Muscle layer of duodenum (tissue), 2 donors: ENCODE data around the gene KCNJ15.

Source experiments
- H3K27ac ChIP-seq: one replicate; pipeline ENCODE4 v1.7.0; 2013; ENCODE audit warnings: mild to moderate bottlenecking, low read length
- H3K27me3 ChIP-seq: one replicate; pipeline ENCODE4 v1.7.0; 2013; ENCODE audit warnings: low read depth, mild to moderate bottlenecking, control low read depth, low read length
- H3K36me3 ChIP-seq, 2 donors: one replicate each; pipeline ENCODE4 v1.7.0; 2013; ENCODE audit warnings: low read length in 2 of 2, control low read depth in 1 of 2, mild to moderate bottlenecking in 1 of 2; ENCODE audit not compliant: insufficient read depth in 2 of 2, control insufficient read depth in 1 of 2
- H3K4me1 ChIP-seq, 2 donors: one replicate each; pipeline ENCODE4 v1.7.0; 2013; ENCODE audit warnings: low read length in 2 of 2, mild to moderate bottlenecking in 2 of 2, control low read depth in 1 of 2, moderate library complexity in 1 of 2; ENCODE audit not compliant: insufficient read depth in 2 of 2, control insufficient read depth in 1 of 2
- H3K4me3 ChIP-seq, 2 donors: one replicate each; pipeline ENCODE4 v1.7.0; 2013; ENCODE audit warnings: low read length in 2 of 2, low read depth in 1 of 2, mild to moderate bottlenecking in 1 of 2
- H3K9me3 ChIP-seq, 2 donors: one replicate each; pipeline ENCODE4 v1.7.0; 2013; ENCODE audit warnings: low read length in 2 of 2, control low read depth in 1 of 2, mild to moderate bottlenecking in 1 of 2; ENCODE audit not compliant: control insufficient read depth in 1 of 2
- donor health status: healthy.

The KCNJ15 gene

GRCh38 chr21:38350684-38351083 is 93.9 kb downstream of the KCNJ15 start:
- Histone ChIP-seq H3K27ac (no peak overlapping the region), H3K4me1 (peaks cover 0 to 5% of the 10 kb centered on the region in 2 donors), H3K27me3 (no peaks in the 10 kb centered on the region), H3K36me3 (no peaks in the 10 kb centered on the region), H3K4me3 (no peak overlapping the region), H3K9me3 (no peaks in the 10 kb centered on the region)

DNA sequence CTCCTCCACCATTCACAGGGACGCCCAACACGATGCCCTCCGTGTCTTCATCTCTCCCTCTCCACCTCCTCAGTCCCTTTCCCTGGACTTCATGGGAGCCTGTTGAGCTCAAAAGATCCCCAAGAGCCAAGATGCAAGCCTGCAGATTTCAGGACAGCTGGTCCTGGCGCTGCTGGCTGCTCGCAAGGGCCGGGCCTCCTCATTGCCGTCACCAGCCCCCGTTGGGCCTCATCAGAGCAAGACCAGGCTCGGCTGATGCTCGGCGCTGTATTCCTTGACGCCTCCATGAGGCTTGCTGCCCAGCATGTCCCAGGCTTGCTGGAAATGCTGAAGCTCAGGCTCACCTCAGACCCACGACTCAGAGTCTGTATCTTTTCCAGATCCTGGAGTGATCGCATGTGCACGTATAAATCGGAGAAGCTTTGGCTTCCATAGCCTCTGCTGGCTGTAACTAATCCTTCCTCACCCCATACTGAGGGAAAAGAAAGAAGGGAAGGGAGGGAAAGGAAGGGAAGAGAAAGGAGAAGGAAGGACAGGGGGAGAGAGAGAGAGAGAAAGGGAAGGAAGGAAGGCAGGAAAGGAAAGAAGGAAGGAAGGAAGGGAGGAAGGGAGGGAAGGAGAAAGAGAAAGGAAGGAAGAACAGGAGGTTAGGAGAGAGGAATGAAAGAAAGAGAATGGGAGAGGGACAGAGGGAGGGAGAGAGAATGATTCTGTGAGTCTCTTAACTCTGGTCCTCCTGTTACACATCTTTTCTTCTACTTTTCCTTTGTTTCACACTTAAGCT is 94.6 kb downstream of the KCNJ15 start:
- Histone ChIP-seq H3K9me3 (no peaks in the 10 kb centered on the region), H3K4me3 (no peak overlapping the region), H3K36me3 (no peaks in the 10 kb centered on the region), H3K27me3 (no peaks in the 10 kb centered on the region), H3K27ac (no peak overlapping the region), H3K4me1 (peaks cover 0 to 5% of the 10 kb centered on the region in 2 donors)

- Histone ChIP-seq H3K27me3 (no peaks in the 10 kb centered on the region), H3K4me3 (no peak overlapping the region), H3K36me3 (no peaks in the 10 kb centered on the region), H3K4me1 (peaks cover 0 to 5% of the 10 kb centered on the region in 2 donors), H3K27ac (no peak overlapping the region), H3K9me3 (no peaks in the 10 kb centered on the region)
Observed at GRCh38 chr21:38351961-38352521, 95.2 kb downstream of the KCNJ15 start.

- Histone ChIP-seq H3K27ac (no peak overlapping the region), H3K4me3 (no peak overlapping the region), H3K4me1 (peaks cover 0 to 5% of the 10 kb centered on the region in 2 donors)
Observed at GRCh38 chr21:38352536-38353219, 95.9 kb downstream of the KCNJ15 start.

GRCh38 chr21:38354231-38354630 is 97.4 kb downstream of the KCNJ15 start:
- Histone ChIP-seq H3K9me3 (no peaks in the 10 kb centered on the region), H3K4me1 (peaks cover 0 to 5% of the 10 kb centered on the region in 2 donors), H3K27ac (no peak overlapping the region), H3K4me3 (no peak overlapping the region), H3K36me3 (no peaks in the 10 kb centered on the region), H3K27me3 (no peaks in the 10 kb centered on the region)

More at GRCh38 chr21:38352536-38353219, 95.9 kb downstream of the KCNJ15 start:
- no peaks in the 10 kb centered on the region for H3K36me3 ChIP-seq
- H3K9me3 ChIP-seq = no peaks in the 10 kb centered on the region
- H3K27me3 ChIP-seq = no peaks in the 10 kb centered on the region

GRCh38 chr21:38354746-38355145 is 98.0 kb downstream of the KCNJ15 start:
- H3K9me3 ChIP-seq = no peaks in the 10 kb centered on the region
- no peak overlapping the region for H3K27ac ChIP-seq
- H3K36me3 ChIP-seq = no peaks in the 10 kb centered on the region
- H3K4me3 ChIP-seq = no peak overlapping the region
- peaks cover 0 to 5% of the 10 kb centered on the region in 2 donors for H3K4me1 ChIP-seq
- no peaks in the 10 kb centered on the region for H3K27me3 ChIP-seq

- Histone ChIP-seq H3K27ac (no peak overlapping the region), H3K4me3 (no peak overlapping the region), H3K27me3 (no peaks in the 10 kb centered on the region)
Observed at GRCh38 chr21:38355353-38355752, 98.6 kb downstream of the KCNJ15 start.

DNA sequence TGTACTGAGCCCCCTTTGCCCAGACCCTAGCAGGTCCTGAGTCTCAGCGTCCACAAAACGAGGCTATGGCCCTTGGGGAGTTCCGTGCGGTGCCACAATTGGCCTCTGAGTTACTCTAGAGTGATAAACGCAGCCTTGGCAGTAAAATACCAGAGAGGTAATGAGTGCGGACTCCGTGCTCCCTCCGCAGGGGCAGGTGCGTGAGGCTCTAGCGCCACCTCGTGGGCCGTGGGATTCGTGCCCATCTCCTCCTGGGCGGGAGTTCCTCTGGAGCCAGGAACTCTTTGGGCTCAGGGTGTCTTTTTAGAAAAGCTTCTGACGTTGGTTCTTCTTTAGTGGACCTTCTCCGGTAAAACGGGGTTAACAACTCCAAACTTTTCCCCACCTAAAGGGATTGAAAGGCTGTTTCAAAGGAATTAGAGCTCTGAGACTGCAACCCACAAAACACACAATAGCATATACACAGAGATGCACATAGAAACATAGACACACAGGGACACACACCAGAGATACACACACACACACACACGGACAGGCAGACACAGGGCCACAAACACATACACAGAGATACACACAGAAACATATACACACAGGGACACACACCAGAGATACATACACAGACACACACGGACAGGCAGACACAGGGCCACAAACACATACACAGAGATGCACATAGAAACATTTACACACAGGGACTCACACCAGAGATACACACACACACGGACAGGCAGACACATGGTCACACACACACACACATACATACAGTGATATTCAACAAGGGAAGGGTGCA is 99.4 kb downstream of the KCNJ15 start:
- Histone ChIP-seq H3K4me3 (no peak overlapping the region), H3K27ac (no peak overlapping the region), H3K4me1 (peaks cover 0 to 5% of the 10 kb centered on the region in 2 donors), H3K36me3 (no peaks in the 10 kb centered on the region), H3K9me3 (no peaks in the 10 kb centered on the region), H3K27me3 (no peaks in the 10 kb centered on the region)

More at GRCh38 chr21:38355353-38355752, 98.6 kb downstream of the KCNJ15 start:
- H3K4me1 ChIP-seq = peaks cover 0 to 5% of the 10 kb centered on the region in 2 donors
- no peaks in the 10 kb centered on the region for H3K9me3 ChIP-seq
- no peaks in the 10 kb centered on the region for H3K36me3 ChIP-seq
